ENCODE results near the gene KIAA1958.

DNA sequence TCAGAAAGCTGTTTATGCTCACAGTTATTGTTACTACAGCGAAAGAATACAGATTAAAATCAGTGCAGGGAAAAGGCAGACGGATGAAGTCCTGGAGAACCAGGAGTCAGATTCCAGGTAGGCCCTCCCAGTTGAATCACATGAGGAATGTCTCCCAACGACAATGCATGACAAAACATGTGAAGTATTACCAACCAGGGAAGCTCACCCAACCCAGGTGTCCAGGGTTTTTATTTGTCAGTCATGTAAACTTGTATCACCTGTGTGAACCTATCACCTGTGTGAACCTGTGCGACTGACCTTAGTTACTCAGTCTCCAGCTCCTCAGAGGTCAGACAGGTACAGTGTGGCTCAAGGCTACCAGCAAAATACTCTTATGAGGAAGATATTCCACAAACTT, 63.9 kb downstream of the KIAA1958 start:
- TF ChIP-seq CTCF (IDR thresholded peaks at IDR 0.05) (no peak), POLR2A (IDR thresholded peaks at IDR 0.05) (no peak)

Measured in lower leg skin (tissue), 3 donors.